Measurements from ENCODE around the gene TMEM144.

DNA sequence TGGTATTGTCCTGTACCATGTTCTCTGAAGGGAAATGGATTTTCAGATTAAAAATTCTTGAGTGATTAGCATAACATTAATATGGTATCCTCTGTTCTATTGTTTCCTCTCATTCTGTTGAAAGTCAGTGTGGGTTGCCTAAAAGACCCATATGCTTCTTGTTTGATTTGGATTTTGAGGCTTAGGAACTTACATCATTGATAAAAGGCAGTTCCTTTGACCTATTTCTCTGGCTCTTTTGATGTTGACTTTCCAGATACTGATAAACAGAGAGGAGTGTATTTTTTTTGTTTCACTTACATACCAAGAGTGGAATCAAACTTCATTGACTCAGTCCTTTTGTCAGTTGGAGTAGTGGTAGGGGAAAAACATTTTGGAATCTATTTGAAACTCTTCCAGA lies 32.8 kb downstream of the TMEM144 start:
- no peak for TF ChIP-seq CTCF (IDR thresholded peaks at IDR 0.05)
- no peak for TF ChIP-seq POLR2A (IDR thresholded peaks at IDR 0.05)
